OCI-LY7 (cell line): ENCODE results near the gene GRB10.

ENCODE experiments used
- EZH2phosphoT487 ChIP-seq: fragments of 200-600 bp; sonication (generic); IDR thresholded peaks from 2 replicates; pipeline ENCODE4 v1.6.1; 2018; ENCODE audit warnings: low read depth, borderline replicate concordance, mild to moderate bottlenecking, mixed run types, antibody characterized with exemption, low read length, moderate library complexity, mixed read lengths
- TF ChIP-seq, protein P1 (sequence below): fragments of 200-600 bp; sonication (generic); conservative IDR thresholded peaks from 2 replicates; pipeline ENCODE4 v1.5.1; 2014; ENCODE audit warnings: mild to moderate bottlenecking, antibody characterized with exemption, low read length, moderate library complexity, mixed read lengths

DNA sequence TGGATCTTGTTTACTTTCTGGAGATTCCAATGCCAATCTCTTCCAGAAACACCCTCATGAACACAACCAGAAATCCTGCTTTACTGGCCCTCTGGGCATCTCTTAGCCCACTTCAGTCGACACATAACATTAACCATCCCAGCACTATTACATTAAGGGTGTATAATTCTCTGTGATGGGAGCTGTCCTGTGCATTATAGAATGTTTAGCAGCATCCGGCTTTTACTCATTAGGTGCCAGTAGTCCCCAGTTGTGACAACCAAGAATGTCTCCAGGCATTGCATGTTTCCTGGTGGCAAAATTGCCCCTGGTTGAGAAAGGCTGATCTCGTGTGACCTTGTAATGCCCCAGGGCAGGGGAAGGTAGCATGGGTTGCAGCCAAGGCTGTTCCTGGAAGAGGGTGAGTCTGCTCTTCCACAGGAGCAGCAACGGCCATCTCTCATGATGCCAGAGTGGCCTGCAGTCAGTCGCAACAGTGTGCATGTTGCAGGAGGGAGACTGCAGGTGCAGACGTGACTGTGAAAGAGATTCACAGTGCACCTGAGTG lies 214.9 kb downstream of the GRB10 start:
- TF ChIP-seq, protein P1, sequence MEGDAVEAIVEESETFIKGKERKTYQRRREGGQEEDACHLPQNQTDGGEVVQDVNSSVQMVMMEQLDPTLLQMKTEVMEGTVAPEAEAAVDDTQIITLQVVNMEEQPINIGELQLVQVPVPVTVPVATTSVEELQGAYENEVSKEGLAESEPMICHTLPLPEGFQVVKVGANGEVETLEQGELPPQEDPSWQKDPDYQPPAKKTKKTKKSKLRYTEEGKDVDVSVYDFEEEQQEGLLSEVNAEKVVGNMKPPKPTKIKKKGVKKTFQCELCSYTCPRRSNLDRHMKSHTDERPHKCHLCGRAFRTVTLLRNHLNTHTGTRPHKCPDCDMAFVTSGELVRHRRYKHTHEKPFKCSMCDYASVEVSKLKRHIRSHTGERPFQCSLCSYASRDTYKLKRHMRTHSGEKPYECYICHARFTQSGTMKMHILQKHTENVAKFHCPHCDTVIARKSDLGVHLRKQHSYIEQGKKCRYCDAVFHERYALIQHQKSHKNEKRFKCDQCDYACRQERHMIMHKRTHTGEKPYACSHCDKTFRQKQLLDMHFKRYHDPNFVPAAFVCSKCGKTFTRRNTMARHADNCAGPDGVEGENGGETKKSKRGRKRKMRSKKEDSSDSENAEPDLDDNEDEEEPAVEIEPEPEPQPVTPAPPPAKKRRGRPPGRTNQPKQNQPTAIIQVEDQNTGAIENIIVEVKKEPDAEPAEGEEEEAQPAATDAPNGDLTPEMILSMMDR: no peak
- no peak for TF ChIP-seq EZH2phosphoT487
